CD4-positive, alpha-beta memory T cell (primary cell): ENCODE data around the gene TMEM156. TPM values are rescaled to one million over a fixed set of nuclear protein-coding genes. Genes with fewer than 3 reads are reported as not detected.
A peak's percentile ranks its signal among the peaks of the same experiment; 100 is the strongest.
"Not testable (repeated sequence)": the region's sequence is repeated elsewhere in the genome, so short reads cannot be mapped to it uniquely, and the experiment has no call there.

Experiments used
- CTCF ChIA-PET: fragments of 350-600 bp; sonication (Branson Sonifier 250); formaldehyde crosslinking; loops from one replicate; lab custom pipeline; 2021; ENCODE audit warnings: inconsistent platforms; ENCODE audit not compliant: partially characterized antibody; lab: Charles Lee
- POLR2A ChIA-PET: fragments of 350-600 bp; sonication (Branson Sonifier 250); formaldehyde crosslinking; loops from one replicate; lab custom pipeline; 2021; ENCODE audit not compliant: partially characterized antibody; lab: Charles Lee
- DNase-seq, 5 donors: peaks; one replicate each; pipeline versions ENCODE4 v3.0.0 to v3.0.0-alpha.2; 2020 to 2022; ENCODE audit warnings: mixed read lengths in 1 of 5
- H3K27ac ChIP-seq: one replicate; pipeline ENCODE4 v1.7.0; 2013; ENCODE audit warnings: low read depth, low read length
- H3K27me3 ChIP-seq: 2 replicates; pipeline ENCODE4 v1.7.0; 2013; ENCODE audit warnings: mild to moderate bottlenecking, low read length, moderate library complexity; ENCODE audit not compliant: insufficient read depth
- H3K36me3 ChIP-seq: 2 replicates; pipeline ENCODE4 v1.7.0; 2013; ENCODE audit warnings: mild to moderate bottlenecking, low read length, moderate library complexity; ENCODE audit not compliant: insufficient read depth
- H3K4me1 ChIP-seq: 2 replicates; pipeline ENCODE4 v1.7.0; 2013; ENCODE audit warnings: mild to moderate bottlenecking, low read length, moderate library complexity; ENCODE audit not compliant: insufficient read depth
- H3K4me3 ChIP-seq, 2 donors: one replicate each; pipeline ENCODE4 v1.7.0; 2013; ENCODE audit warnings: low read length in 2 of 2, mild to moderate bottlenecking in 1 of 2
- H3K9me3 ChIP-seq, 2 donors: one replicate each; pipeline ENCODE4 v1.7.0; 2013; ENCODE audit warnings: low read length in 2 of 2, control low read depth in 1 of 2; ENCODE audit not compliant: control insufficient read depth in 1 of 2
- H3K27ac Mint-ChIP-seq, 7 donors: one replicate each; pipeline ENCODE4 v1.8.0; 2020 to 2021; ENCODE audit warnings: mixed read lengths in 7 of 7, mild to moderate bottlenecking in 6 of 7, inconsistent platforms in 3 of 7, moderate library complexity in 3 of 7
- H3K27me3 Mint-ChIP-seq, 2 donors: one replicate each; pipeline ENCODE4 v1.8.0; 2020 to 2021; ENCODE audit warnings: mixed read lengths in 2 of 2
- H3K36me3 Mint-ChIP-seq, 2 donors: one replicate each; pipeline ENCODE4 v1.8.0; 2020 to 2021; ENCODE audit warnings: mixed read lengths in 2 of 2, inconsistent platforms in 1 of 2, mild to moderate bottlenecking in 1 of 2
- H3K4me1 Mint-ChIP-seq, 4 donors: one replicate each; pipeline ENCODE4 v1.8.0; 2020 to 2021; ENCODE audit warnings: mixed read lengths in 4 of 4, mild to moderate bottlenecking in 1 of 4
- H3K4me3 Mint-ChIP-seq, 8 donors: one replicate each; pipeline ENCODE4 v1.8.0; 2020 to 2021; ENCODE audit warnings: mixed read lengths in 8 of 8, mild to moderate bottlenecking in 7 of 8, moderate library complexity in 6 of 8, inconsistent platforms in 3 of 8
- H3K9me3 Mint-ChIP-seq, 8 donors: one replicate each; pipeline ENCODE4 v1.8.0; 2020 to 2021; ENCODE audit warnings: mixed read lengths in 8 of 8, mild to moderate bottlenecking in 5 of 8, inconsistent platforms in 3 of 8, moderate library complexity in 1 of 8
- intact Hi-C: fragments of 100-400 bp; cut with micrococcal nuclease; formaldehyde crosslinking; loops from one replicate; pipeline ENCODE4 v1.15.1; 2023
- polyA plus RNA-seq, 2 donors: library from polyadenylated mRNA; unstranded; fragments of 300-500 nt; fragmentation: Illumina TruSeq; gene quantifications; one replicate each; pipeline ENCODE4 v1.2.3, GENCODE V29; 2021
- total RNA-seq, 2 experiments: library from RNA; stranded (reverse); gene quantifications; one replicate each; pipeline ENCODE4 v1.2.3, GENCODE V29; 2021

TMEM156 gene
- total and polyA plus RNA-seq, 4 experiments from 2014 or later = 16.8 to 53.1 (median 32.8) TPM

- H3K4me1 ChIP-seq = peaks cover 6% of the 10 kb centered on the region
- no peak overlapping the region for H3K27ac ChIP-seq
- DNase-seq = no peak
- intact Hi-C loops = no loop called here
- POLR2A ChIA-PET = no interaction called here
- no peaks in the 10 kb centered on the region for H3K27me3 ChIP-seq
- H3K36me3 Mint-ChIP-seq = peaks cover 18 to 45% of the 10 kb centered on the region in 2 donors
- no peaks in the 10 kb centered on the region for H3K27me3 Mint-ChIP-seq
- CTCF ChIA-PET = interaction anchor here (1.3 kb wide), 1 partner anchor 113 kb away, joined by 3 read pairs; no protein-coding TSS in a partner anchor
- H3K4me3 ChIP-seq = no peak overlapping the region
- no peaks in the 10 kb centered on the region for H3K9me3 ChIP-seq
- H3K9me3 Mint-ChIP-seq = peaks cover 0 to 13% (median 3%) of the 10 kb centered on the region in 8 donors
- H3K27ac Mint-ChIP-seq = no peak overlapping the region
- H3K36me3 ChIP-seq = no peaks in the 10 kb centered on the region
- peaks cover 12 to 19% (median 14%) of the 10 kb centered on the region in 4 donors for H3K4me1 Mint-ChIP-seq
- no peak overlapping the region for H3K4me3 Mint-ChIP-seq
Observed at GRCh38 chr4:39021631-39022030, 10.6 kb downstream of the TMEM156 start.

- intact Hi-C loops = no loop called here
- Mint-ChIP-seq H3K4me1 (peaks cover 9 to 10% (median 10%) of the 10 kb centered on the region in 4 donors), H3K36me3 (peaks cover 28 to 59% of the 10 kb centered on the region in 2 donors), H3K27ac (no peak overlapping the region), H3K27me3 (no peaks in the 10 kb centered on the region), H3K9me3 (peaks cover 0 to 21% (median 14%) of the 10 kb centered on the region in 8 donors), H3K4me3 (no peak overlapping the region)
- Histone ChIP-seq H3K27me3 (no peaks in the 10 kb centered on the region), H3K4me1 (no peaks in the 10 kb centered on the region), H3K9me3 (no peaks in the 10 kb centered on the region), H3K36me3 (no peaks in the 10 kb centered on the region), H3K4me3 (no peak overlapping the region), H3K27ac (no peak overlapping the region)
- POLR2A ChIA-PET = no interaction called here
- CTCF ChIA-PET = no interaction called here
- DNase-seq = no peak
Observed at GRCh38 chr4:39020130-39020529, 12.1 kb downstream of the TMEM156 start.

- Histone ChIP-seq H3K27me3 (no peaks in the 10 kb centered on the region), H3K27ac (no peak overlapping the region), H3K9me3 (no peaks in the 10 kb centered on the region), H3K36me3 (no peaks in the 10 kb centered on the region), H3K4me1 (no peaks in the 10 kb centered on the region), H3K4me3 (no peak overlapping the region)
- Mint-ChIP-seq H3K4me3 (no peak overlapping the region), H3K9me3 (peaks cover 0 to 23% (median 17%) of the 10 kb centered on the region in 8 donors), H3K27me3 (no peaks in the 10 kb centered on the region), H3K27ac (peak overlapping the region in 1 of 7 donors; percentile 55), H3K36me3 (peaks cover 19 to 43% of the 10 kb centered on the region in 2 donors), H3K4me1 (peaks cover 19 to 25% (median 23%) of the 10 kb centered on the region in 4 donors)
- intact Hi-C loops = no loop called here
- POLR2A ChIA-PET = interaction anchor here (0.6 kb wide), 1 partner anchor 104 kb away, joined by 3 read pairs; no protein-coding TSS in a partner anchor
- CTCF ChIA-PET = interaction anchor here (0.7 kb wide), 1 partner anchor 48 kb away, joined by 3 read pairs; no protein-coding TSS in a partner anchor
- DNase-seq = no peak
Observed at GRCh38 chr4:39014028-39014427, 18.2 kb downstream of the TMEM156 start.

- CTCF ChIA-PET = interaction anchor here (0.5 kb wide), 1 partner anchor 10 kb away, joined by 3 read pairs; no protein-coding TSS in a partner anchor
- Mint-ChIP-seq H3K27me3 (no peaks in the 10 kb centered on the region), H3K36me3 (peaks cover 15 to 18% of the 10 kb centered on the region in 2 donors), H3K9me3 (peaks cover 0 to 3% (median 1%) of the 10 kb centered on the region in 8 donors), H3K4me1 (peaks cover 13 to 24% (median 17%) of the 10 kb centered on the region in 4 donors), H3K27ac (peak overlapping the region in 4 of 7 donors; percentile 30 to 81 (median 56)), H3K4me3 (no peak overlapping the region)
- no peak for DNase-seq
- Histone ChIP-seq H3K4me1 (no peaks in the 10 kb centered on the region), H3K4me3 (no peak overlapping the region), H3K27ac (no peak overlapping the region), H3K36me3 (no peaks in the 10 kb centered on the region), H3K27me3 (no peaks in the 10 kb centered on the region), H3K9me3 (no peaks in the 10 kb centered on the region)
- POLR2A ChIA-PET = no interaction called here
- intact Hi-C loops = no loop called here
Observed at GRCh38 chr4:39004758-39005157, 27.5 kb downstream of the TMEM156 start.

GRCh38 chr4:39002058-39002457, 30.2 kb downstream of the TMEM156 start:
- H3K4me1 ChIP-seq, H3K27ac ChIP-seq, DNase-seq, H3K9me3 ChIP-seq, H3K4me3 ChIP-seq, H3K9me3 Mint-ChIP-seq, H3K27me3 ChIP-seq, H3K27me3 Mint-ChIP-seq, H3K27ac Mint-ChIP-seq, intact Hi-C loops, POLR2A ChIA-PET, CTCF ChIA-PET, H3K36me3 ChIP-seq, H3K4me3 Mint-ChIP-seq: not testable (repeated sequence)
- H3K4me1 Mint-ChIP-seq = peaks cover 0 to 11% (median 8%) of the 10 kb centered on the region in 4 donors
- H3K36me3 Mint-ChIP-seq = peaks cover 28 to 36% of the 10 kb centered on the region in 2 donors

- no peaks in the 10 kb centered on the region for H3K27me3 Mint-ChIP-seq
- H3K4me1 Mint-ChIP-seq = peaks cover 0 to 9% (median 4%) of the 10 kb centered on the region in 4 donors
- peaks cover 0 to 8% (median 4%) of the 10 kb centered on the region in 8 donors for H3K9me3 Mint-ChIP-seq
- Histone ChIP-seq H3K27ac (no peak overlapping the region), H3K27me3 (no peaks in the 10 kb centered on the region), H3K36me3 (peaks cover 8% of the 10 kb centered on the region), H3K9me3 (no peaks in the 10 kb centered on the region), H3K4me3 (no peak overlapping the region), H3K4me1 (no peaks in the 10 kb centered on the region)
- CTCF ChIA-PET = no interaction called here
- H3K27ac Mint-ChIP-seq = no peak overlapping the region
- POLR2A ChIA-PET = no interaction called here
- DNase-seq = no peak
- H3K36me3 Mint-ChIP-seq = peaks cover 47 to 51% of the 10 kb centered on the region in 2 donors
- intact Hi-C loops = no loop called here
- H3K4me3 Mint-ChIP-seq = no peak overlapping the region
Observed at GRCh38 chr4:38995660-38996005, 36.6 kb downstream of the TMEM156 start.

- intact Hi-C loops = no loop called here
- Histone ChIP-seq H3K27ac (no peak overlapping the region), H3K9me3 (no peaks in the 10 kb centered on the region), H3K4me1 (no peaks in the 10 kb centered on the region), H3K36me3 (peaks cover 8% of the 10 kb centered on the region), H3K27me3 (no peaks in the 10 kb centered on the region), H3K4me3 (no peak overlapping the region)
- CTCF ChIA-PET = interaction anchor here (1.3 kb wide), 2 partner anchors 9 to 142 kb away, joined by 3 to 4 read pairs; no protein-coding TSS in a partner anchor
- Mint-ChIP-seq H3K4me3 (no peak overlapping the region), H3K36me3 (peaks cover 44 to 50% of the 10 kb centered on the region in 2 donors), H3K9me3 (peaks cover 0 to 2% (median 0%) of the 10 kb centered on the region in 8 donors), H3K27me3 (no peaks in the 10 kb centered on the region), H3K27ac (peak overlapping the region in 1 of 7 donors; percentile 32), H3K4me1 (peaks cover 0 to 11% (median 4%) of the 10 kb centered on the region in 4 donors)
- POLR2A ChIA-PET = no interaction called here
- no peak for DNase-seq
Observed at GRCh38 chr4:38994135-38994534, 38.1 kb downstream of the TMEM156 start.
